H9 (cell line): ENCODE data around the gene PUDP. TPM values are rescaled to one million over a fixed set of nuclear protein-coding genes. Genes with fewer than 3 reads are reported as not detected.

ENCODE experiments used
- DNase-seq: peaks from one replicate; pipeline ENCODE4 v3.0.0-alpha.2; 2017
- H2AFZ ChIP-seq: one replicate; pipeline ENCODE4 v1.6.1; 2013; ENCODE audit warnings: mild to moderate bottlenecking, low read length, control low read depth, moderate library complexity
- H2AK5ac ChIP-seq: 2 replicates; pipeline ENCODE4 v1.6.1; 2013; ENCODE audit warnings: low read length, control low read depth, mixed read lengths; ENCODE audit not compliant: insufficient read length
- H2BK120ac ChIP-seq: one replicate; pipeline ENCODE4 v1.6.1; 2013; ENCODE audit warnings: low read depth, mild to moderate bottlenecking, low read length, control low read depth, inconsistent platforms; ENCODE audit not compliant: poor library complexity, severe bottlenecking
- H2BK12ac ChIP-seq: 2 replicates; pipeline ENCODE4 v1.6.1; 2013; ENCODE audit warnings: low read length, control low read depth, mixed read lengths, low read depth; ENCODE audit not compliant: insufficient read length
- H2BK15ac ChIP-seq: 2 replicates; pipeline ENCODE4 v1.6.1; 2013; ENCODE audit warnings: low read depth, low read length, control low read depth
- H2BK20ac ChIP-seq: one replicate; pipeline ENCODE4 v1.6.1; 2013; ENCODE audit warnings: low read depth, mild to moderate bottlenecking, low read length, control low read depth, inconsistent platforms; ENCODE audit not compliant: poor library complexity, severe bottlenecking
- H2BK5ac ChIP-seq: 2 replicates; pipeline ENCODE4 v1.6.1; 2013; ENCODE audit warnings: low read length, control low read depth, mixed read lengths; ENCODE audit not compliant: insufficient read length
- H3K14ac ChIP-seq: 2 replicates; pipeline ENCODE4 v1.6.1; 2013; ENCODE audit warnings: low read length, control low read depth; ENCODE audit not compliant: insufficient read depth
- H3K18ac ChIP-seq: 2 replicates; pipeline ENCODE4 v1.6.1; 2013; ENCODE audit warnings: low read depth, mild to moderate bottlenecking, mixed read lengths, low read length, control low read depth; ENCODE audit not compliant: insufficient read length
- H3K23ac ChIP-seq: 2 replicates; pipeline ENCODE4 v1.6.1; 2013; ENCODE audit warnings: low read length, control low read depth, mixed read lengths, low read depth; ENCODE audit not compliant: insufficient read length
- H3K23me2 ChIP-seq: 2 replicates; pipeline ENCODE4 v1.6.1; 2013; ENCODE audit warnings: low read depth, mild to moderate bottlenecking, mixed read lengths, low read length, control low read depth; ENCODE audit not compliant: insufficient read length, poor library complexity, severe bottlenecking
- H3K27ac ChIP-seq: 2 replicates; pipeline ENCODE4 v1.5.1; 2013; ENCODE audit warnings: low read length, control low read depth, mixed read lengths, low read depth; ENCODE audit not compliant: insufficient read length
- H3K27me3 ChIP-seq: 2 replicates; pipeline ENCODE4 v1.6.1; 2013; ENCODE audit warnings: low read length, control low read depth, inconsistent platforms; ENCODE audit not compliant: insufficient read depth
- H3K4ac ChIP-seq: 2 replicates; pipeline ENCODE4 v1.6.1; 2013; ENCODE audit warnings: low read depth, mild to moderate bottlenecking, control low read depth, inconsistent platforms, low read length, moderate library complexity
- H3K4me1 ChIP-seq: 2 replicates; pipeline ENCODE4 v1.6.1; 2013; ENCODE audit warnings: low read length, control low read depth, inconsistent platforms; ENCODE audit not compliant: insufficient read depth
- H3K4me2 ChIP-seq: 2 replicates; pipeline ENCODE4 v1.6.1; 2013; ENCODE audit warnings: low read length, control low read depth, mixed read lengths; ENCODE audit not compliant: insufficient read length, insufficient read depth
- H3K56ac ChIP-seq: 2 replicates; pipeline ENCODE4 v1.6.1; 2013; ENCODE audit warnings: low read depth, mild to moderate bottlenecking, mixed read lengths, low read length, control low read depth; ENCODE audit not compliant: insufficient read length
- H3K79me1 ChIP-seq: 2 replicates; pipeline ENCODE4 v1.6.1; 2013; ENCODE audit warnings: low read depth, mild to moderate bottlenecking, moderate library complexity, low read length, control low read depth, inconsistent platforms; ENCODE audit not compliant: insufficient read depth, poor library complexity, severe bottlenecking
- H3K79me2 ChIP-seq: 2 replicates; pipeline ENCODE4 v1.6.1; 2013; ENCODE audit warnings: low read length, control low read depth, inconsistent platforms; ENCODE audit not compliant: insufficient read depth
- H3K9ac ChIP-seq: 2 replicates; pipeline ENCODE4 v1.6.1; 2013; ENCODE audit warnings: low read length, control low read depth, mixed read lengths; ENCODE audit not compliant: insufficient read length; ENCODE audit errors: extremely low read depth
- H3K9me3 ChIP-seq: one replicate; pipeline ENCODE4 v1.6.1; 2013; ENCODE audit warnings: low read depth, low read length, inconsistent platforms; ENCODE audit not compliant: control insufficient read depth
- H3T11ph ChIP-seq: one replicate; pipeline ENCODE4 v1.6.1; 2013; ENCODE audit warnings: mild to moderate bottlenecking, low read length, control low read depth, inconsistent platforms
- H4K20me1 ChIP-seq: one replicate; pipeline ENCODE4 v1.6.1; 2013; ENCODE audit not compliant: control insufficient read depth, insufficient read length, insufficient read depth
- H4K5ac ChIP-seq: 2 replicates; pipeline ENCODE4 v1.6.1; 2013; ENCODE audit warnings: low read depth, mild to moderate bottlenecking, mixed read lengths, low read length, control low read depth; ENCODE audit not compliant: insufficient read length
- H4K8ac ChIP-seq: replicated peaks from 2 replicates; pipeline ENCODE4 v1.6.1; 2013; ENCODE audit warnings: low read length, control low read depth, mixed read lengths, low read depth; ENCODE audit not compliant: insufficient read length
- H4K91ac ChIP-seq: 2 replicates; pipeline ENCODE4 v1.6.1; 2013; ENCODE audit warnings: low read depth, mild to moderate bottlenecking, moderate library complexity, mixed read lengths, low read length, control low read depth; ENCODE audit not compliant: insufficient read length
- H3K27ac Mint-ChIP-seq, 3 experiments: 2 replicates in 2 of 3; 3 replicates in 1 of 3; pipeline ENCODE4 v1.8.0; 2020 to 2021; ENCODE audit warnings: mixed read lengths in 3 of 3, mild to moderate bottlenecking in 1 of 3, moderate library complexity in 1 of 3
- H3K27me3 Mint-ChIP-seq: 2 replicates; pipeline ENCODE4 v1.8.0; 2021; ENCODE audit warnings: low read depth, mild to moderate bottlenecking, moderate library complexity, mixed read lengths
- H3K36me3 Mint-ChIP-seq, 3 experiments: 2 replicates in 2 of 3; 3 replicates in 1 of 3; pipeline ENCODE4 v1.8.0; 2020 to 2021; ENCODE audit warnings: low read depth in 3 of 3, mixed read lengths in 3 of 3; ENCODE audit not compliant: insufficient read depth in 1 of 3
- H3K4me1 Mint-ChIP-seq, 2 experiments: 2 replicates each; pipeline ENCODE4 v1.8.0; 2020; ENCODE audit warnings: mixed read lengths in 2 of 2
- H3K4me3 Mint-ChIP-seq, 2 experiments: 2 replicates in 1 of 2; 3 replicates in 1 of 2; pipeline ENCODE4 v1.8.0; 2020 to 2021; ENCODE audit warnings: mild to moderate bottlenecking in 2 of 2, mixed read lengths in 2 of 2, moderate library complexity in 1 of 2
- H3K9me3 Mint-ChIP-seq, 2 experiments: 2 replicates in 1 of 2; 3 replicates in 1 of 2; pipeline ENCODE4 v1.8.0; 2020; ENCODE audit warnings: mild to moderate bottlenecking in 2 of 2, mixed read lengths in 2 of 2, moderate library complexity in 1 of 2
- WGBS: extraction: QIAGEN DNeasy Blood & Tissue Kit; methylation state at CpG from one replicate; pipeline ENCODE4 v1.1.7; 2013; ENCODE audit warnings: missing lambda C conversion rate, low lambda C conversion rate, mixed read lengths; ENCODE audit not compliant: insufficient read length; ENCODE audit errors: extremely low coverage; 5-methylcytosine and 5-hydroxymethylcytosine counted together
- total RNA-seq: library from RNA; stranded (reverse); gene quantifications from 2 replicates; pipeline ENCODE4 v1.2.1, GENCODE V29; 2021
- TF ChIP-seq, protein P1 (sequence below): fragments of 200-600 bp; sonication (generic); conservative IDR thresholded peaks from 3 replicates; pipeline ENCODE4 v1.8.0; 2021; ENCODE audit warnings: antibody characterized with exemption, mild to moderate bottlenecking

The PUDP gene
- total RNA-seq, 1 experiment from 2014 or later = 46.3 TPM

DNA sequence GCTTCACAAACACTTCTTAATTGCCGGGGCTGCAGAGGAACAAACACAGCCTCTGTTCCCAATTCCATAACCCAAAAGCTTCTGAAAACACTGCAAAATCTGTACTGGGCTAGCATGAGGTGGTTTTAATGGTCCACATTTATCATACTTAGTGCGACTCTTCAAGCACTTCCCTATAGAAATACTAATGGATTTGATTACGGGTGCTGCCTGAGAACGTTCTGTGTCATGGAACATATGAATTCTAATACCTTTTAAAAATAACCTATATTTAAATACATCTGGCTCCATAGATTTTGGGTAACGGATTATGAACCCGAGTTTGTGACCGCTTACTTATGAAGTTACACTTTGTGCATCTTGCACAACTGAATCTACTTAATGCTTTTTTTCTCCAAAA is 35.9 kb downstream of the PUDP start:
- Histone ChIP-seq H3K9me3 (no peaks in the 10 kb centered on the region), H3K79me2 (peaks cover 2% of the 10 kb centered on the region), H3K4me1 (peaks cover 7% of the 10 kb centered on the region; the same call in 1 of the 2 replicates), H2AK5ac (no peak overlapping the region), H3K23ac (no peak overlapping the region), H2BK5ac (no peak overlapping the region), H3K14ac (no peak overlapping the region), H3K23me2 (no peaks in the 10 kb centered on the region), H2BK15ac (no peak overlapping the region), H2BK20ac (no peak overlapping the region), H2BK12ac (no peak overlapping the region), H3K18ac (no peak overlapping the region), H3K27ac (no peak overlapping the region), H3K4ac (no peak overlapping the region), H3K27me3 (no peaks in the 10 kb centered on the region), H3T11ph (no peak overlapping the region), H2BK120ac (no peak overlapping the region), H2AFZ (no peak overlapping the region), H3K56ac (no peak overlapping the region), H4K5ac (no peak overlapping the region), H4K20me1 (no peaks in the 10 kb centered on the region), H3K9ac (no peak overlapping the region), H4K91ac (no peak overlapping the region), H3K4me2 (no peak overlapping the region), H4K8ac (no peak overlapping the region), H3K79me1 (no peaks in the 10 kb centered on the region)
- Mint-ChIP-seq H3K4me1 (peaks cover 32 to 35% of the 10 kb centered on the region in 2 experiments), H3K4me3 (no peak overlapping the region), H3K27ac (no peak overlapping the region), H3K9me3 (peaks cover 0 to 3% of the 10 kb centered on the region in 2 experiments; a peak in 2 of 5 replicates), H3K27me3 (no peaks in the 10 kb centered on the region), H3K36me3 (peaks cover 8 to 14% (median 12%) of the 10 kb centered on the region in 3 experiments)
- DNase-seq = no peak
- WGBS = no CpG with 5 or more reads among the region's 7 CpGs
- TF ChIP-seq, protein P1, sequence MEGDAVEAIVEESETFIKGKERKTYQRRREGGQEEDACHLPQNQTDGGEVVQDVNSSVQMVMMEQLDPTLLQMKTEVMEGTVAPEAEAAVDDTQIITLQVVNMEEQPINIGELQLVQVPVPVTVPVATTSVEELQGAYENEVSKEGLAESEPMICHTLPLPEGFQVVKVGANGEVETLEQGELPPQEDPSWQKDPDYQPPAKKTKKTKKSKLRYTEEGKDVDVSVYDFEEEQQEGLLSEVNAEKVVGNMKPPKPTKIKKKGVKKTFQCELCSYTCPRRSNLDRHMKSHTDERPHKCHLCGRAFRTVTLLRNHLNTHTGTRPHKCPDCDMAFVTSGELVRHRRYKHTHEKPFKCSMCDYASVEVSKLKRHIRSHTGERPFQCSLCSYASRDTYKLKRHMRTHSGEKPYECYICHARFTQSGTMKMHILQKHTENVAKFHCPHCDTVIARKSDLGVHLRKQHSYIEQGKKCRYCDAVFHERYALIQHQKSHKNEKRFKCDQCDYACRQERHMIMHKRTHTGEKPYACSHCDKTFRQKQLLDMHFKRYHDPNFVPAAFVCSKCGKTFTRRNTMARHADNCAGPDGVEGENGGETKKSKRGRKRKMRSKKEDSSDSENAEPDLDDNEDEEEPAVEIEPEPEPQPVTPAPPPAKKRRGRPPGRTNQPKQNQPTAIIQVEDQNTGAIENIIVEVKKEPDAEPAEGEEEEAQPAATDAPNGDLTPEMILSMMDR = no peak
